Stimulated activated CD8-positive, alpha-beta memory T cell treated with anti-CD3 and anti-CD28 coated beads, Interleukin-15, amount 100 ng/mL, for 4 hours (primary cell): ENCODE results near the gene ESR2.
"Not testable (repeated sequence)": the region's sequence is repeated elsewhere in the genome, so short reads cannot be mapped to it uniquely, and the experiment has no call there.

Experiments
- DNase-seq, 2 donors: peaks; one replicate each; pipeline ENCODE4 v3.0.0-alpha.2; 2020; ENCODE audit warnings: low read depth in 2 of 2

The ESR2 gene

DNA sequence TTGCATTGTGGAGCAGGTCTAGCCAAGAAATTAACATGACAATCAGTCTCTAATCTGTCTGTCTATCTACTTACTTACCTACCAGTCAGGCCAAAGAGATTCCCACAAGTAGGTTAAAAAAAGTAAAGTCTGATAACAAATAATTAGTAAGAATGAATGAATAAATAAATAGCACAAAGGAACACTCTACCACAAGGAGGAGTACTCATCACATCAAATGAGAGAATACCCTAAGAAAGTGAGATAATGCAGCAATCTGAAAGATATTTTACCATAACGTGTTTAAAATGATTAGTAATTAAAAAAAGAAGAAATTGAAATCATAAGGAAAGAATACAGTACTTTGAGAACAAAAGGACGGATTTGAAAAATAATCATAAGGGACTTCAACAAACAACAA lies 254.1 kb downstream of the ESR2 start:
- no peak for DNase-seq

- DNase-seq, result no peak
Measured at GRCh38 chr14:64038841-64039542, 255.2 kb downstream of the ESR2 start.

DNA sequence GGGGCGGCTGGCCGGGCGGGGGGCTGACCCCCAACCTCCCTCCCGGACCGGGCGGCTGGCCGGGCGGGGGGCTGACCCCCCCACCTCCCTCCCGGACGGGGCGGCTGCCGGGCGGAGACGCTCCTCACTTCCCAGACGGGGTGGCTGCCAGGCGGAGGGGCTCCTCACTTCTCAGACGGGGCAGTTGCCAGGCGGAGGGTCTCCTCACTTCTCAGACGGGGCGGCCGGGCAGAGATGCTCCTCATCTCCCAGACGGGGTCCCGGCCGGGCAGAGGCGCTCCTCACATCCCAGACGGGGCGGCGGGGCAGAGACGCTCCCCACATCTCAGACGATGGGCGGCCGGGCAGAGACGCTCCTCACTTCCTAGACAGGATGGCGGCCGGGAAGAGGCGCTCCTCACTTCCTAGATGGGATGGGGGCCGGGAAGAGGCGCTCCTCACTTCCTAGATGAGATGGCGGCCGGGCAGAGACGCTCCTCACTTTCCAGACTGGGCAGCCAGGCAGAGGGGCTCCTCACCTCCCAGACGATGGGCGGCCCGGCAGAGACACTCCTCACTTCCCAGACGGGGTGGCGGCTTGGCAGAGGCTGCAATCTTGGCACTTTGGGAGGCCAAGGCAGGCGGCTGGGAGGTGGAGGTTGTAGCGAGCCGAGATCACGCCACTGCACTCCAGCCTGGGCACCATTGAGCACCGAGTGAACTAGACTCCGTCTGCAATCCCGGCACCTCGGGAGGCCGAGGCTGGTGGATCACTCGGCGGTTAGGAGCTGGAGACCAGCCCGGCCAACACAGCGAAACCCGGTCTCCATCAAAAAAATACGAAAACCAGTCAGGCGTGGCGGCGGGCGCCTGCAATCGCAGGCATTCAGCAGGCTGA lies 256.1 kb downstream of the ESR2 start:
- DNase-seq, result not testable (repeated sequence)

DNA sequence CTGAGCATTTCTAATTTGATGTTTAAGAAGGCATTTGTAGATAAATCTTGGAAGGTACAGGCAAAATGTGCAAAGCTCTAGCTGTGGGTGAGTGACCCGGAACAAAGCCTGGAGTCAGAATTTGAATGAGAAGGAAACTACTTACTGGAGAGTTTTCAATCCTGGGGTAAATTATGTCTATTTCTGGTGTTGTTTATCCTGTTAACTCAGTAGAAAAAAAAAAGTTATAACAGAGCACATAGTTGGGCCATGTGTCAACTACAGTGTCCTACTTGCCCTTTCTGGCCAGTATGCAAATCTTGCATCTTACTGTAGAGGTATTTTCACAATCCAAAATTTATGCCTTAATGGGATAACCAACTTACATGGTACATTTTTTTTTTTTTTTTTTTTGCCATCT lies 259.0 kb downstream of the ESR2 start:
- DNase-seq, result no peak
